ENCODE results near the gene HBG2.

HBG2 gene

GRCh38 chr11:5226732-5227310, 27.8 kb downstream of the HBG2 start, which contains the start of gene HBB:
Gene HBB (minus strand): TSS chr11:5227071. CDS start chr11:5227021, 50 bp downstream.
- peak; percentile 13 for DNase-seq

GRCh38 chr11:5225480-5225871, 29.1 kb downstream of the HBG2 start:
- DNase-seq = no peak

GRCh38 chr11:5224538-5225479, 29.8 kb downstream of the HBG2 start:
- no peak for DNase-seq

DNA sequence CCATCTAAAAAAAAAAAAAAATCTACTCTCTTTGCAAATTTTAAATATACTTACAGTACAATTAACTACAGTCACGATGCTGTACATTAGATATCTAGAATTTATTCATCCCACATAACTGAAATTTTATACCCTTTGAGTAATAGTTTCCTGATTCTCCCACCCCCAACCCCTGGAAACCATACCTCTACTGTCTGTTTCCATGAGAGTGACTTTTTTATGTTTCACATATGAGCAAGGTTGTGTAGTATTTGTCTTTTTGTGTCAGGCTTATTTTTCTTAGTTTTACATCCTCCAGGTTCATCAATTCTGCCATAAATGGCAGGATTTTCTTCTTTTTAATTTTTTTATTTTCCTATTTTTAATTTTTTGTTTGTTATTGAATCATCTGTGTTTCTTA, 30.9 kb downstream of the HBG2 start:
- DNase-seq = no peak

DNA sequence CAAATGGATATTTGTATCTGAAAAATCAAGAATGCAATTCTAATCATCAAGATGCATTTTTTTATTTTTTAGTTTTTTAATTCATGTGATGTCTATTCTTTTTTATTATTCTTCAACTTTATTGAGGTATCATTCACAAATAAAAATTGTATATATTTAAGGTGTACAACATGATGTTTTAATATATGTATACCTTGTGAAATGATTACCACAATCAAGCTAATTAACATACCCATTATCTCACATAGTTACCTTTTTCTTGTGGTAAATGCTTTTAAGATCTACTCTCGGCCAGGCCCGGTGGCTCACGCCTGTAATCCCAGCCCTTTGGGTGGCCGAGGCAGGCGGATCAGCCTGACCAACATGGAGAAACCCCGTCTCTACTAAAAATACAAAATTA, 31.4 kb downstream of the HBG2 start:
- no peak for DNase-seq

DNA sequence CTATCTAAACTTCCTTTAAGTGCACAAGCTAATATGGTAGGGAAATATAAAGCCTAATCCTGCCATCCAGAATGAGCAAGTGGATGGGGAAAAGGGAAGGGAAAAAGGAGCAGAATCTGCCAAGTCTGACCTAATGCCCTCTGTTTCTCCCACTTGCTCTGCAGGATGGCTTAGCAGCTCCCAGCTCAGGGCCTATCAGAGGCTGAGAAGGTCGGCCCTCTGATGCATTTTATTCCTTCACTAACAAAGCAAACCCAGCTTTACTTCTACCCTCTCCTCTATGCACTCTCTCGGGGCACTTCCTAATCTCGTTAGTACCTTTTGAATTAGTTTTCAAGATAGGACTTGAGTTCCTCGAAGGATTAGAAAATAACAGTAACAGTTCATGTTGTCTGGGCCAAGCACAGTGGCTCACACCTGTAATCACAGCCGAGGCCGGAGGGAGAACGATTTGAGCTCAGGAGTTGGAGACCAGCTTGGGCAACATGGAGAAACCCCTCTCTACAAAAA, 44.1 kb downstream of the HBG2 start:
- DNase-seq = no peak

GRCh38 chr11:5204787-5205186, 49.8 kb downstream of the HBG2 start:
- DNase-seq = no peak

- DNase-seq = no peak
These were observed 51.2 kb downstream of the HBG2 start for GRCh38 chr11:5203366-5203765.
